DOHH2 (cell line): Measurements from ENCODE around the gene KCNG1.

Experiments used
- CTCF ChIP-seq: fragments of 200-600 bp; sonication (generic); IDR thresholded peaks from one replicate; pipeline ENCODE4 v1.5.1; 2014; ENCODE audit warnings: antibody characterized with exemption, mild to moderate bottlenecking, low read depth, low read length; ENCODE audit not compliant: poor library complexity, severe bottlenecking
- EZH2phosphoT487 ChIP-seq: fragments of 200-600 bp; sonication (generic); IDR thresholded peaks from 2 replicates; pipeline ENCODE4 v1.6.1; 2017; ENCODE audit warnings: borderline replicate concordance, mild to moderate bottlenecking, antibody characterized with exemption, low read length, moderate library complexity, mixed read lengths

DNA sequence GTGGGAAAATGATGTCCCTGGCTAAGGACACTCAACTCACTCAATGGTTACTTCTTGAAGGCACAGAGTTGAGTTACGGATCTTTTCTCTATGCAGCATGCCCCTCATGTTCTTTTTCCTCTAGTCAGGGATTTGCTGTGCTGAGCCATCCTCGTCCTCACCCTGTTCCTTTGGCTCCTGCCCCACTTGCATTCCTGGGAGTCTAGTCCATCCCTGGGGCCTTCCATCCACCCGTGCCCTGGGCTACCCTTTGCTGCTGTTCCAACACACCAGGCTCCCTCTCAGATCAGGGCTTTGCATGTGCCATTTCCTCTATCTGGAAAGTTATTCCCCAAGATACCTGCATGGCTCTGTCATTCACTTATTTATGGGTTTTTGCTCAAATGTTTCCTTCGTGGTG lies 13.3 kb upstream of the KCNG1 start:
- TF ChIP-seq CTCF, result no peak
- no peak for TF ChIP-seq EZH2phosphoT487
